H1 (cell line): ENCODE results near the gene NADK2. TPM values are rescaled to one million over a fixed set of nuclear protein-coding genes. Genes with fewer than 3 reads are reported as not detected.

Experiments
- CTCF ChIA-PET: fragments of 300-600 bp; sonication (Branson Sonifier 250); formaldehyde crosslinking; loops from one replicate; lab custom pipeline; 2021; ENCODE audit not compliant: partially characterized antibody; lab: Charles Lee
- POLR2A ChIA-PET: fragments of 300-600 bp; sonication (Branson Sonifier 250); formaldehyde crosslinking; loops from one replicate; lab custom pipeline; 2021; ENCODE audit warnings: inconsistent platforms; ENCODE audit not compliant: partially characterized antibody; lab: Charles Lee
- DNase-seq, 2 experiments: peaks; one replicate each; pipeline versions ENCODE4 v3.0.0 to v3.0.0-alpha.2; 2010 to 2022; ENCODE audit warnings: low spot score in 2 of 2, low read depth in 1 of 2, mixed read lengths in 1 of 2
- FAIRE-seq: peaks from 2 replicates; lab custom pipeline; 2011; peaks lifted over from hg19 to GRCh38; lab: Jason Lieb, UNC
- H2AFZ ChIP-seq: 2 replicates; pipeline ENCODE4 v1.8.1; 2012; ENCODE audit warnings: low read length, inconsistent platforms
- H2AK5ac ChIP-seq: 2 replicates; pipeline ENCODE4 v1.6.1; 2013; ENCODE audit warnings: low read depth, low read length
- H2BK120ac ChIP-seq: replicated peaks from 2 replicates; pipeline ENCODE3; 2013; ENCODE audit warnings: low read depth, low read length, inconsistent platforms
- H2BK12ac ChIP-seq: 2 replicates; pipeline ENCODE4 v1.6.1; 2013; ENCODE audit warnings: low read depth, low read length
- H2BK15ac ChIP-seq: 2 replicates; pipeline ENCODE4 v1.6.1; 2013; ENCODE audit warnings: low read length
- H2BK20ac ChIP-seq: 2 replicates; pipeline ENCODE4 v1.6.1; 2013; ENCODE audit warnings: low read length
- H2BK5ac ChIP-seq: 2 replicates; pipeline ENCODE4 v1.6.1; 2013; ENCODE audit warnings: low read depth, low read length
- H3K14ac ChIP-seq: 2 replicates; pipeline ENCODE4 v1.6.1; 2013; ENCODE audit warnings: inconsistent platforms; ENCODE audit not compliant: insufficient read length
- H3K18ac ChIP-seq: 2 replicates; pipeline ENCODE4 v1.6.1; 2013; ENCODE audit warnings: low read length; ENCODE audit errors: extremely low read depth
- H3K23ac ChIP-seq: 2 replicates; pipeline ENCODE4 v1.6.1; 2013; ENCODE audit warnings: inconsistent platforms; ENCODE audit not compliant: insufficient read length
- H3K23me2 ChIP-seq: 2 replicates; pipeline ENCODE4 v1.6.1; 2013; ENCODE audit warnings: low read depth, low read length
- H3K27ac ChIP-seq: 2 replicates; pipeline ENCODE4 v1.6.1; 2011; ENCODE audit warnings: low read depth, low read length, inconsistent platforms
- H3K27me3 ChIP-seq, 4 experiments: replicated peaks in 1 of 4; 1 replicate in 1 of 4; 2 replicates in 3 of 4; pipeline versions ENCODE4 v1.6.1 to v1.8.1; 2011 to 2013; ENCODE audit warnings: low read length in 3 of 4, mild to moderate bottlenecking in 3 of 4, inconsistent platforms in 2 of 4, mixed read lengths in 2 of 4, moderate library complexity in 1 of 4; ENCODE audit not compliant: control insufficient read depth in 3 of 4, insufficient read depth in 3 of 4; ENCODE audit errors: extremely low read depth in 1 of 4
- H3K36me3 ChIP-seq, 4 experiments: 2 replicates each; pipeline versions ENCODE4 v1.6.1 to v1.8.1; 2011 to 2013; ENCODE audit warnings: mild to moderate bottlenecking in 4 of 4, low read length in 3 of 4, moderate library complexity in 2 of 4, control low read depth in 1 of 4, inconsistent platforms in 1 of 4; ENCODE audit not compliant: insufficient read depth in 4 of 4, control insufficient read depth in 2 of 4
- H3K4ac ChIP-seq: replicated peaks from 2 replicates; pipeline ENCODE3; 2013; ENCODE audit warnings: low read length, low read depth, mixed read lengths, inconsistent platforms; ENCODE audit not compliant: insufficient read length
- H3K4me1 ChIP-seq, 4 experiments: replicated peaks in 1 of 4; 1 replicate in 1 of 4; 2 replicates in 3 of 4; pipeline versions ENCODE4 v1.6.1 to v1.8.1; 2011 to 2013; ENCODE audit warnings: low read length in 3 of 4, inconsistent platforms in 2 of 4, mixed read lengths in 1 of 4; ENCODE audit not compliant: insufficient read depth in 4 of 4, control insufficient read depth in 3 of 4
- H3K4me2 ChIP-seq, 2 experiments: 2 replicates each; pipeline versions ENCODE4 v1.6.1 to v1.8.1; 2011 to 2013; ENCODE audit warnings: low read depth in 2 of 2, low read length in 2 of 2, control low read depth in 1 of 2, inconsistent platforms in 1 of 2, mild to moderate bottlenecking in 1 of 2; ENCODE audit not compliant: insufficient read depth in 1 of 2
- H3K4me3 ChIP-seq, 4 experiments: fragments of 200-600, 300-600 bp in 1 of 4; sonication (generic), shearing (Covaris generic), sonication (Bioruptor Twin) in 1 of 4; 2 replicates each; pipeline versions ENCODE4 v1.5.1 to v1.8.1; 2011 to 2016; ENCODE audit warnings: low read length in 4 of 4, low read depth in 3 of 4, control low read depth in 2 of 4, inconsistent platforms in 2 of 4, mild to moderate bottlenecking in 2 of 4, mixed read lengths in 1 of 4, moderate library complexity in 1 of 4; ENCODE audit not compliant: insufficient read depth in 2 of 4; ENCODE audit errors: extremely low read depth in 1 of 4
- H3K56ac ChIP-seq: replicated peaks from 2 replicates; pipeline ENCODE3; 2013; ENCODE audit warnings: low read depth, mild to moderate bottlenecking, mixed read lengths, low read length, inconsistent platforms; ENCODE audit not compliant: insufficient read length
- H3K79me1 ChIP-seq: 2 replicates; pipeline ENCODE4 v1.6.1; 2013; ENCODE audit warnings: low read depth, low read length, control low read depth
- H3K79me2 ChIP-seq, 2 experiments: 2 replicates each; pipeline versions ENCODE4 v1.6.1 to v1.8.1; 2012 to 2013; ENCODE audit warnings: low read length in 2 of 2, mild to moderate bottlenecking in 2 of 2, inconsistent platforms in 1 of 2; ENCODE audit not compliant: insufficient read depth in 2 of 2, control insufficient read depth in 1 of 2
- H3K9ac ChIP-seq, 4 experiments: replicated peaks in 1 of 4; 1 replicate in 1 of 4; 2 replicates in 3 of 4; pipeline versions ENCODE4 v1.6.1 to v1.8.1; 2011 to 2013; ENCODE audit warnings: low read depth in 3 of 4, low read length in 3 of 4, control low read depth in 2 of 4, mild to moderate bottlenecking in 2 of 4, moderate library complexity in 2 of 4, inconsistent platforms in 1 of 4; ENCODE audit errors: extremely low read depth in 1 of 4
- H3K9me3 ChIP-seq, 2 experiments: 2 replicates each; pipeline versions ENCODE4 v1.6.1 to v1.8.1; 2012 to 2013; ENCODE audit warnings: mild to moderate bottlenecking in 2 of 2, moderate library complexity in 2 of 2, control low read depth in 1 of 2, inconsistent platforms in 1 of 2, low read depth in 1 of 2, low read length in 1 of 2, mixed read lengths in 1 of 2; ENCODE audit not compliant: insufficient read depth in 2 of 2
- H4K20me1 ChIP-seq, 2 experiments: replicated peaks in 1 of 2; 2 replicates each; pipeline versions ENCODE3 to v1.8.1; 2011 to 2013; ENCODE audit warnings: inconsistent platforms in 2 of 2, low read length in 2 of 2, mild to moderate bottlenecking in 1 of 2; ENCODE audit not compliant: insufficient read depth in 2 of 2, control insufficient read depth in 1 of 2
- H4K5ac ChIP-seq: 2 replicates; pipeline ENCODE4 v1.6.1; 2013; ENCODE audit warnings: low read length, low read depth, mixed read lengths, inconsistent platforms; ENCODE audit not compliant: insufficient read length
- H4K8ac ChIP-seq: 2 replicates; pipeline ENCODE4 v1.8.0; 2013; ENCODE audit warnings: mild to moderate bottlenecking, moderate library complexity, low read length, inconsistent platforms; ENCODE audit not compliant: insufficient read depth; ENCODE audit errors: extremely low read depth
- H4K91ac ChIP-seq: replicated peaks from 2 replicates; pipeline ENCODE3; 2013; ENCODE audit warnings: low read length, mixed read lengths, inconsistent platforms; ENCODE audit not compliant: insufficient read length
- BRCA1 ChIP-seq: IDR thresholded peaks from 2 replicates; pipeline ENCODE4 v1.6.1; 2012; ENCODE audit warnings: low read depth, low read length, improper control_type of control experiment
- CHD1 ChIP-seq: IDR thresholded peaks from 2 replicates; pipeline ENCODE4 v1.6.1; 2012; ENCODE audit warnings: low read depth, low read length, improper control_type of control experiment
- FOSL1 ChIP-seq: IDR thresholded peaks from 2 replicates; pipeline ENCODE4 v1.6.1; 2011; ENCODE audit warnings: mild to moderate bottlenecking, low read depth, low read length, moderate library complexity; ENCODE audit not compliant: insufficient read depth
- JUN ChIP-seq: IDR thresholded peaks from 2 replicates; pipeline ENCODE4 v1.6.1; 2011; ENCODE audit warnings: low read depth, mild to moderate bottlenecking, improper control_type of control experiment, low read length
- SIN3A ChIP-seq, 2 experiments: IDR thresholded peaks in 1 of 2; conservative IDR thresholded peaks in 1 of 2; 2 replicates each; pipeline ENCODE4 v1.6.1; 2011 to 2012; ENCODE audit warnings: low read length in 2 of 2, improper control_type of control experiment in 1 of 2, low read depth in 1 of 2, mild to moderate bottlenecking in 1 of 2
- SIRT6 ChIP-seq: IDR thresholded peaks from one replicate; pipeline ENCODE4 v1.7.1; 2012; ENCODE audit warnings: low read length, inconsistent platforms
- SIX5 ChIP-seq: IDR thresholded peaks from 2 replicates; pipeline ENCODE4 v1.6.1; 2011; ENCODE audit warnings: mild to moderate bottlenecking, low read depth, low read length
- TAF1 ChIP-seq: IDR thresholded peaks from 2 replicates; pipeline ENCODE4 v1.6.1; 2011; ENCODE audit warnings: mild to moderate bottlenecking, low read depth, low read length
- TEAD4 ChIP-seq: IDR thresholded peaks from 2 replicates; pipeline ENCODE4 v1.6.1; 2012; ENCODE audit warnings: low read depth, low read length, inconsistent platforms, mixed read lengths
- USF2 ChIP-seq: IDR thresholded peaks from 2 replicates; pipeline ENCODE4 v1.6.1; 2011; ENCODE audit warnings: low read length, improper control_type of control experiment
- YY1 ChIP-seq: IDR thresholded peaks from 2 replicates; pipeline ENCODE4 v1.6.1; 2011; ENCODE audit warnings: low read depth, mild to moderate bottlenecking, low read length
- WGBS, 2 experiments: shearing (Covaris generic) in 1 of 2; methylation state at CpG; one replicate each; pipeline versions ENCODE4 v1.1.6 to v1.1.7; 2013 to 2015; ENCODE audit warnings: low lambda C conversion rate in 2 of 2, mixed read lengths in 2 of 2, inconsistent platforms in 1 of 2, low coverage in 1 of 2, missing lambda C conversion rate in 1 of 2; ENCODE audit not compliant: insufficient replicate concordance in 2 of 2, insufficient coverage in 1 of 2, insufficient read length in 1 of 2; ENCODE audit errors: extremely low coverage in 1 of 2, missing lambda C conversion rate in 1 of 2; 5-methylcytosine and 5-hydroxymethylcytosine counted together
- polyA plus RNA-seq, 7 experiments: library from polyadenylated mRNA; depleted of rRNA in 3 of 7; stranded (reverse) in 5 of 7; unstranded in 2 of 7; fragments of >200 nt in 5 of 7; fragments of 200-250 nt in 2 of 7; gene quantifications; 1 replicate in 5 of 7; 2 replicates in 1 of 7; 4 replicates in 1 of 7; pipeline versions ENCODE4 v1.2.1 to v1.2.3, GENCODE V29; 2011 to 2013; ENCODE audit warnings: missing spikeins in 2 of 7, mixed read lengths in 2 of 7
- total RNA-seq: library from RNA; stranded (reverse); fragmentation: NEBNext Ultra II Directional; extraction: Animal tissue kit (Norgen Biotek cat#: 25700); gene quantifications from 2 replicates; pipeline ENCODE4 v1.2.1, GENCODE V29; 2021
- TF ChIP-seq, protein P1 (sequence below): IDR thresholded peaks from 2 replicates; pipeline ENCODE4 v1.6.1; 2012; ENCODE audit warnings: low read length, inconsistent platforms

NADK2 gene
- total and polyA plus RNA-seq, 2 of the 8 experiments (the other 6 are each of a cell fraction or from before 2014, with no cell fraction given) = 3.4 to 16.1 TPM

- Histone ChIP-seq H3K9ac (no peak overlapping the region), H4K5ac (no peak overlapping the region), H3K36me3 (no peaks in the 10 kb centered on the region), H3K27ac (no peak overlapping the region), H4K91ac (no peak overlapping the region), H2BK5ac (no peak overlapping the region), H3K23me2 (no peaks in the 10 kb centered on the region), H2BK120ac (no peak overlapping the region), H3K56ac (no peak overlapping the region), H4K20me1 (no peaks in the 10 kb centered on the region), H3K79me2 (no peaks in the 10 kb centered on the region), H3K4me2 (no peak overlapping the region), H4K8ac (no peak overlapping the region), H3K4me1 (no peaks in the 10 kb centered on the region), H2BK20ac (no peak overlapping the region), H3K27me3 (no peaks in the 10 kb centered on the region), H3K14ac (no peak overlapping the region), H3K23ac (no peak overlapping the region), H2BK15ac (no peak overlapping the region), H3K4ac (no peak overlapping the region), H3K79me1 (no peaks in the 10 kb centered on the region), H2BK12ac (no peak overlapping the region), H3K4me3 (no peak overlapping the region), H2AFZ (no peak overlapping the region), H3K9me3 (no peaks in the 10 kb centered on the region), H2AK5ac (no peak overlapping the region), H3K18ac (no peak overlapping the region)
- FAIRE-seq (no peak), DNase-seq (no peak)
- WGBS, 2 experiments = 87% methylated on average over 4 of the region's 4 CpGs; no CpG with 5 or more reads in 1 of the 2 experiments
- ChIA-PET POLR2A (no interaction called here), CTCF (interaction anchor here (0.6 to 4.8 kb wide), 25 partner anchors 8 to 619 kb away, joined by 3 to 46 read pairs (median 4); no protein-coding TSS in a partner anchor)
- no peak for TF ChIP-seq JUN
- TF ChIP-seq TAF1 = no peak
- no peak for TF ChIP-seq SIRT6
- TF ChIP-seq SIN3A (conservative IDR thresholded peaks at IDR 0.05 in 1 of 2, IDR thresholded peaks at IDR 0.05 in 1 of 2; ENCODE audit: low read depth in 1 of 2, low read length in 2 of 2) = no peak
- no peak for TF ChIP-seq CHD1
- TF ChIP-seq YY1 = no peak
- no peak for TF ChIP-seq TEAD4
- TF ChIP-seq, protein P1, sequence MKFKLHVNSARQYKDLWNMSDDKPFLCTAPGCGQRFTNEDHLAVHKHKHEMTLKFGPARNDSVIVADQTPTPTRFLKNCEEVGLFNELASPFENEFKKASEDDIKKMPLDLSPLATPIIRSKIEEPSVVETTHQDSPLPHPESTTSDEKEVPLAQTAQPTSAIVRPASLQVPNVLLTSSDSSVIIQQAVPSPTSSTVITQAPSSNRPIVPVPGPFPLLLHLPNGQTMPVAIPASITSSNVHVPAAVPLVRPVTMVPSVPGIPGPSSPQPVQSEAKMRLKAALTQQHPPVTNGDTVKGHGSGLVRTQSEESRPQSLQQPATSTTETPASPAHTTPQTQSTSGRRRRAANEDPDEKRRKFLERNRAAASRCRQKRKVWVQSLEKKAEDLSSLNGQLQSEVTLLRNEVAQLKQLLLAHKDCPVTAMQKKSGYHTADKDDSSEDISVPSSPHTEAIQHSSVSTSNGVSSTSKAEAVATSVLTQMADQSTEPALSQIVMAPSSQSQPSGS = no peak
- no peak for TF ChIP-seq SIX5
- TF ChIP-seq FOSL1 = no peak
- TF ChIP-seq USF2 = no peak
- no peak for TF ChIP-seq BRCA1
These were observed 22.6 kb upstream of the NADK2 start for GRCh38 chr5:36264202-36264760.
